ENCODE measurements around the gene ZCCHC24. TPM values are rescaled to one million over a fixed set of nuclear protein-coding genes. Genes with fewer than 3 reads are reported as not detected.

The ZCCHC24 gene
- total RNA-seq, 1 donor from 2014 or later = 57.0 TPM

DNA sequence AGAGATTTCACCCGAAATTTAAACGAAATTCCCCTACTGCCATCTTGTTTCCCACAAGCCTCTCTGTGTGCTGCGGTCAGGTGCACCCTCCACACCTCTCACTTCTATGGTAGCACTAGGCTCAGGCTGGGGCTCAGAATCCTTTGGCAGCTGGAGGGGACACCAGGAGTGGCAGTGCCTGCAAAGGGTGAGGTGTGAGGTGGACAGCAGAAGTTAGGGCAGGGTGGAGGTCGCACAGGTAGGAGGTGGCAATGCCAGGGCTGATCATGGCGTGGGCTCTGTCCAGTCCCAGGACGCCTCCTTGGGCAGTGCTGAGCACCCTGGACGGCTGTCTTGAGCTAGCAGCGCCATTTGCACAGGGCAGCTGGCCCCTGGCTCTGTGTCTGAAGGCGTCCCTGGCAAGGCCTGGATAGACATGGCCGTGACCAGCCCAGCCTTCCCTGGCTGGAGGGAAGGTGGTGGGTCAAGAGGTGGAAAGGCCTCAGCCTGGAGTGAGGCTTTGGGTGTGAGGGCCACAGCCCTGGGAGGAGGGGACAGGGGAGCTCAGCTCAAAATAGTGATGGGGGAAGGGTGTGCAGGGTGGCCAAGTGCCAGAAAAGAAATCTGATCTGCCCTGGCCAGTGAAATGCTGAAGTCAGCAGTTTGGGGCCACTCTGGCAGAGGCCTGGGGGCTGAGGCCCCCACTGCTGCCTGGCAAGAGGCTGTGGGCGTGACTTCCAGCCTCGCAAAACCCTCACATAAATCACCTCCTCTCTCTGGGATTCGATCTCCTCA is 40.0 kb downstream of the ZCCHC24 start:
- no peak for DNase-seq (ENCODE audit: extremely low spot score in 2 of 2)
- peaks cover 38% of the 10 kb centered on the region for H3K4me1 ChIP-seq
- intact Hi-C loops (cut with DNase I) = loop anchor here (2.0 kb wide), 1 partner anchor 37 kb away; no protein-coding TSS in a partner anchor
- no peaks in the 10 kb centered on the region for H3K36me3 ChIP-seq
- TF ChIP-seq POLR2A (IDR thresholded peaks at IDR 0.05) (no peak), POLR2AphosphoS5 (IDR thresholded peaks at IDR 0.05; ENCODE audit: insufficient read depth in 1 of 2, low read depth in 1 of 2) (peak in 1 of 2 donors; percentile 60)
- TF ChIP-seq, protein P1, sequence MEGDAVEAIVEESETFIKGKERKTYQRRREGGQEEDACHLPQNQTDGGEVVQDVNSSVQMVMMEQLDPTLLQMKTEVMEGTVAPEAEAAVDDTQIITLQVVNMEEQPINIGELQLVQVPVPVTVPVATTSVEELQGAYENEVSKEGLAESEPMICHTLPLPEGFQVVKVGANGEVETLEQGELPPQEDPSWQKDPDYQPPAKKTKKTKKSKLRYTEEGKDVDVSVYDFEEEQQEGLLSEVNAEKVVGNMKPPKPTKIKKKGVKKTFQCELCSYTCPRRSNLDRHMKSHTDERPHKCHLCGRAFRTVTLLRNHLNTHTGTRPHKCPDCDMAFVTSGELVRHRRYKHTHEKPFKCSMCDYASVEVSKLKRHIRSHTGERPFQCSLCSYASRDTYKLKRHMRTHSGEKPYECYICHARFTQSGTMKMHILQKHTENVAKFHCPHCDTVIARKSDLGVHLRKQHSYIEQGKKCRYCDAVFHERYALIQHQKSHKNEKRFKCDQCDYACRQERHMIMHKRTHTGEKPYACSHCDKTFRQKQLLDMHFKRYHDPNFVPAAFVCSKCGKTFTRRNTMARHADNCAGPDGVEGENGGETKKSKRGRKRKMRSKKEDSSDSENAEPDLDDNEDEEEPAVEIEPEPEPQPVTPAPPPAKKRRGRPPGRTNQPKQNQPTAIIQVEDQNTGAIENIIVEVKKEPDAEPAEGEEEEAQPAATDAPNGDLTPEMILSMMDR (IDR thresholded peaks at IDR 0.05) = no peak
- H3K4me3 ChIP-seq = no peak overlapping the region
- no peaks in the 10 kb centered on the region for H3K9me3 ChIP-seq
- no peaks in the 10 kb centered on the region for H3K27me3 ChIP-seq
- H3K27ac ChIP-seq = no peak overlapping the region

DNA sequence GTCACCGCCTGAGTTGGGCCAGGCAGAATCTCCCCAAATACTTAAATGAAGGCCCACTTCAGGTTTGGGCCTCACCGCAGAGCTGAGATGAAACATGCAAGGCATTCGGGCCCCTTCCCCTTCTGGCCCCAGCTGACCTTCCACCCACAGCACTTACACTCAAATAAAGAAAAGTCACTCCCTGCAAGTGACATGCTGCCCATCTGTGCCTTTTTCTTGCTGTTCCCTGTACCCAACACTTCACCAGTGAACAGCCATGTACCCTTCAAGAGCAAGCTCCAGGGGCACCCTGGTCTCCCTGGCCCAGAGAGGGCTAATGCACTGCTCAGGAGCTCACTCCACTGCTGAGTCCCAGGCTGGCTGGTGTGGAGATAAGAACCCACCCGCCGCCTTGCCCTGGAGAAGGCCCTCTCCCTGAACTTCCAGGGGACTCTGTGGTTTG is 40.7 kb downstream of the ZCCHC24 start:
- Histone ChIP-seq H3K27ac (no peak overlapping the region), H3K36me3 (no peaks in the 10 kb centered on the region), H3K4me3 (no peak overlapping the region), H3K27me3 (no peaks in the 10 kb centered on the region), H3K9me3 (no peaks in the 10 kb centered on the region), H3K4me1 (peaks cover 45% of the 10 kb centered on the region)
- no peak for TF ChIP-seq POLR2A (IDR thresholded peaks at IDR 0.05)
- TF ChIP-seq, protein P1 (IDR thresholded peaks at IDR 0.05) = no peak
- TF ChIP-seq POLR2AphosphoS5 (IDR thresholded peaks at IDR 0.05; ENCODE audit: insufficient read depth in 1 of 2, low read depth in 1 of 2) = no peak
- no peak for DNase-seq (ENCODE audit: extremely low spot score in 2 of 2)
- intact Hi-C loops (cut with DNase I) = loop anchor here (2.0 kb wide), 1 partner anchor 38 kb away; no protein-coding TSS in a partner anchor

DNA sequence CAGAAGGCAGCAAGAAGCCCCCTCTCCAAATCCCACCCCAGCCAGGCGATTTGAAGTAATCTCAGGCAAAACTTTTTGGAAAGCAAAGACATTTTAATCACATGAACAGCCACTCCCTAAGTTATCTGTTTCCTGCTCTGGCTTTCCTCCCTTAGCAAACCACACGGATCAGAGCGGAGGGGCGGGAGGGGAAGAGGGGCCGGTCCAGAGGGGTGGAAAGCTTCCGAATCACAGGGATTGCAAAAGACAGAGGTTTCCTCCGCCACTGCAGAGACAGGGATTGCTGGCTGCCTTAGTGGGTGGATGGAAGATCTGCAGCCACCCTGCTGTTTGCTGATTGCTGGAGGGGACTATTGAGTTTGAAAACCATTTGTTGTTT is 41.2 kb downstream of the ZCCHC24 start:
- H3K9me3 ChIP-seq = no peaks in the 10 kb centered on the region
- no peak overlapping the region for H3K27ac ChIP-seq
- H3K27me3 ChIP-seq = no peaks in the 10 kb centered on the region
- no peak for DNase-seq (ENCODE audit: extremely low spot score in 2 of 2)
- H3K4me1 ChIP-seq = peaks cover 50% of the 10 kb centered on the region
- intact Hi-C loops (cut with DNase I) = loop anchor here (2.0 kb wide), 1 partner anchor 39 kb away; no protein-coding TSS in a partner anchor
- H3K4me3 ChIP-seq = peak overlapping the region in 1 of 2 donors; percentile 7
- peak; percentile 53 to 59 for TF ChIP-seq POLR2AphosphoS5 (IDR thresholded peaks at IDR 0.05; ENCODE audit: insufficient read depth in 1 of 2, low read depth in 1 of 2)
- TF ChIP-seq, protein P1 (IDR thresholded peaks at IDR 0.05) = no peak
- no peaks in the 10 kb centered on the region for H3K36me3 ChIP-seq

DNA sequence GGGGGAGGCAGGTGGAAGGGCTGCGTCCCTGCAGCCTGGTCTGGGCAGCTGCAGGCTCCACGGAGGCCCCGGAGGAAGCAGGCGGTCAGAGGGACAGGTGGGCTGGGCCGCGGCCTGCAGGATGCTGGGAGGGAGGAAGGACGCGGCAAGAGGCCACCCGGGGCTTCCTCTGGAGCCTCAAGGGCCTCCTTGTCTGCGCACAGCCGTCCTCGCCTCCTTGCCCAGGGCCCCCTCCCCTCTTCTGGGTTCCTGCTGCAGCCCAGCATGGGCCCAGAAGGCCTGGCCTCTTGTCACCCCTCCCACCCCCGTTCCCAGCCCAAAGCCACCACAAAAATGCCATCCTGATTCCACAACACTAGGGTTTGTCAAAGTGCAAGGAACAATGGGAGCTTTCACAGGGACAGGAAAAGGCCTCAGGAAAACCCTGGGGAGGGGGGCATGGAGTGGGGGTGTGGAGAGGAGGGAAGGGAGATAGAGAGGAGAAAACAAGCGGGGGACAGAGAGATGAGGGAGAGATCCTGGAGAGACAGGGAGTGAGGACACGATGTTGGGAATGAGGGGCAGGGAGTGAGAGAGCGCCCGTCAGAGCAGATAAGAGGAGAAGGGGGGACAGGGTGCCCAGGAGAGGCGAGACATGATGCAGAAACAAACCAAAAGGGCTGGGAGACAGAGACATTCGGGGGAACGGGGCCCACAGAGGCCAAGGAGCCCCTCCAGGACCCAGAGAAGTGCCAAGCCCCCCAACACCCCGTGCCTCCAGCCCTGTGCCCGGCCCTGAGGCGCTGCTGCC is 41.8 kb downstream of the ZCCHC24 start:
- H3K36me3 ChIP-seq = no peaks in the 10 kb centered on the region
- H3K27ac ChIP-seq = no peak overlapping the region
- intact Hi-C loops (cut with DNase I) = loop anchor here (2.0 kb wide), 1 partner anchor 39 kb away; no protein-coding TSS in a partner anchor
- no peak for DNase-seq (ENCODE audit: extremely low spot score in 2 of 2)
- TF ChIP-seq, protein P1 (IDR thresholded peaks at IDR 0.05) = no peak
- TF ChIP-seq POLR2A (IDR thresholded peaks at IDR 0.05) (no peak), POLR2AphosphoS5 (IDR thresholded peaks at IDR 0.05; ENCODE audit: insufficient read depth in 1 of 2, low read depth in 1 of 2) (no peak)
- H3K9me3 ChIP-seq = no peaks in the 10 kb centered on the region
- no peaks in the 10 kb centered on the region for H3K27me3 ChIP-seq
- peak overlapping the region in 1 of 2 donors; percentile 7 for H3K4me3 ChIP-seq
- H3K4me1 ChIP-seq = peaks cover 55% of the 10 kb centered on the region
